HEK293T (cell line): ENCODE measurements around the gene AHNAK.

ENCODE experiments used
- CTCF ChIA-PET: fragments of 350-600 bp; formaldehyde crosslinking; extraction: SDS; loops from one replicate; lab custom pipeline; 2021; ENCODE audit warnings: antibody characterized with exemption, inconsistent platforms; lab: Yijun Ruan, JAX
- POLR2A ChIA-PET: fragments of 350-600 bp; formaldehyde crosslinking; extraction: SDS; loops from one replicate; lab custom pipeline; 2020; ENCODE audit warnings: antibody characterized with exemption, inconsistent platforms; lab: Yijun Ruan, JAX
- DNase-seq: peaks from one replicate; pipeline ENCODE4 v3.0.0; 2012; ENCODE audit warnings: mixed read lengths; ENCODE audit errors: extremely low spot score
- ARNT ChIP-seq: fragments of 450-650 bp; IDR thresholded peaks from 2 replicates; pipeline ENCODE4 v1.6.1; 2017; ENCODE audit warnings: mild to moderate bottlenecking
- BHLHE40 ChIP-seq: fragments of 450-650 bp; IDR thresholded peaks from 2 replicates; pipeline ENCODE4 v1.6.1; 2016; ENCODE audit warnings: mild to moderate bottlenecking, moderate library complexity, borderline replicate concordance
- CTBP1 ChIP-seq: fragments of 450-650 bp; IDR thresholded peaks from 2 replicates; pipeline ENCODE4 v1.6.1; 2016; ENCODE audit warnings: borderline replicate concordance
- ELF4 ChIP-seq: fragments of 450-650 bp; IDR thresholded peaks from 2 replicates; pipeline ENCODE4 v1.6.1; 2017; ENCODE audit warnings: antibody characterized with exemption
- FOXA1 ChIP-seq: fragments of 450-650 bp; IDR thresholded peaks from 2 replicates; pipeline ENCODE4 v1.6.1; 2016; ENCODE audit warnings: mild to moderate bottlenecking
- FOXK2 ChIP-seq: fragments of 450-650 bp; IDR thresholded peaks from 2 replicates; pipeline ENCODE4 v1.6.1; 2016; ENCODE audit warnings: mild to moderate bottlenecking
- FOXM1 ChIP-seq: fragments of 450-650 bp; IDR thresholded peaks from 2 replicates; pipeline ENCODE4 v1.6.1; 2017; ENCODE audit warnings: mild to moderate bottlenecking, borderline replicate concordance
- HDGF ChIP-seq: fragments of 450-650 bp; IDR thresholded peaks from 2 replicates; pipeline ENCODE4 v1.6.1; 2017; ENCODE audit warnings: antibody characterized with exemption, borderline replicate concordance
- L3MBTL2 ChIP-seq: fragments of 450-650 bp; conservative IDR thresholded peaks from 2 replicates; pipeline ENCODE4 v1.6.1; 2016; ENCODE audit warnings: mild to moderate bottlenecking
- LEF1 ChIP-seq: fragments of 450-650 bp; IDR thresholded peaks from 2 replicates; pipeline ENCODE4 v1.6.1; 2017; ENCODE audit warnings: mild to moderate bottlenecking, borderline replicate concordance
- NFRKB ChIP-seq: fragments of 450-650 bp; IDR thresholded peaks from 2 replicates; pipeline ENCODE4 v1.6.1; 2016; ENCODE audit warnings: mild to moderate bottlenecking, moderate library complexity
- SP1 ChIP-seq: fragments of 450-650 bp; IDR thresholded peaks from 2 replicates; pipeline ENCODE4 v1.6.1; 2017
- SUZ12 ChIP-seq: fragments of 450-650 bp; IDR thresholded peaks from 2 replicates; pipeline ENCODE4 v1.6.1; 2016; ENCODE audit warnings: mild to moderate bottlenecking
- TARDBP ChIP-seq: fragments of 450-650 bp; IDR thresholded peaks from 2 replicates; pipeline ENCODE4 v1.6.1; 2016
- ZNF384 ChIP-seq: fragments of 450-650 bp; IDR thresholded peaks from 2 replicates; pipeline ENCODE4 v1.6.1; 2016
- TF ChIP-seq, protein P1 (sequence below): fragments of 450-650 bp; IDR thresholded peaks from 2 replicates; pipeline ENCODE4 v1.6.1; 2016

The AHNAK gene

DNA sequence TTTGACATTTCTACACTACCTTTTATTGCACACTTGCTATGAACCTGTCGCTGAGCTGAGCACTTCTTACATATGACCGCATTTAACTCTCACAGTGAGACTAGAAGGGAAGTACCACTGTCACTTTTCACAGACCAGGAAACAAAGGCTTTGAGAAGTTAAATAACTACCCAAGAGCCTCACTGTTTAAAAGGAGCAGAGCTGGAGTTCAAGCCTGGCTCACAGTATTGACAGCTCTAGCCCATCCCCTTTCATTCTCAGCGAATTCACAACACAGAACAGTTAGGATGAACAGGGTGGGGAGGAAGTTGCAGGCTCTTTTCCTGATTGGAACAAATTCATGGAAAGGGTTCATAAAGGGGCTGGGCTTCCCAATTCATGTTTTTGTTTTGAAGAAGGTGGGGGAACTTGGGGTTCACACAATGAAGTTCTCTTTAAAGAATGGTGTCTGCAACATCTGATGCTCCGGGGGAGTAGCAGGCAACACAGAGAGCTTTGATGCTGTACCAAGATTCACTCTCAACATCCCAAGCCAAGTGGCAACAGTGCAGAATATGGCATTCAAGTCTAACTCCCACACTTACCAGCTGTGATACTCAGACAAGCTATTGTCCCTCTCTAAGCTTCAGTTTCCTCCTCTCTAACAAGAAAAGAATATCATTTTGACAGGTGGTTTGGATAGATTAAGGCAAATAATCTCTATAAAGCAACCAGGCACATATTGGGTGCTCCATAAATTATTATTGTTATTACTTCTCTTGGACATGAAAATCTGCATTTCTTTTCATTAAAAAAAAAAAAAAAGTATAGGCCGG lies 110.6 kb downstream of the AHNAK start:
- DNase-seq = no peak
- ChIA-PET CTCF (interaction anchor here (1.6 to 2.8 kb wide), 2 partner anchors 11 to 107 kb away, joined by 5 to 19 read pairs; no protein-coding TSS in a partner anchor), POLR2A (no interaction called here)
- TF ChIP-seq TARDBP = no peak
- no peak for TF ChIP-seq HDGF
- no peak for TF ChIP-seq SP1
- TF ChIP-seq FOXM1 = no peak

DNA sequence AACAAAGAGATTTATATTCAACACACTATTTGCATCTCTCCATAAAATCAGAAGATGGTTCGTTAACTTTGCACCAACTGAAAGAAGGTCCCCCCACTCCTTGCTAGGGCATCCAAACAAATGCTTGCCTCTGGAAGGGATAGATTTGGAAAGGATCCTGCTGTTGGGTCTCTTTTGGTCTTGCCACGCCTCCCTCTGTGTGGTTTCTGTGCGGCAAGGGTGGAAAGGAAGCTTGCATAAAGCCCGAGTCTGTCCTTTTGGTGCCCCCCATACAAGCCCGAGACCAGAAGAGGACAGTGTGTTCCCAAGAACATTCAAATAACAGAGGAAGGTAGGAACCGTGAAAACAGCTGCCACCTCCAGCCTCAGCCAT lies 112.7 kb downstream of the AHNAK start:
- TF ChIP-seq L3MBTL2 = no peak
- TF ChIP-seq, protein P1, sequence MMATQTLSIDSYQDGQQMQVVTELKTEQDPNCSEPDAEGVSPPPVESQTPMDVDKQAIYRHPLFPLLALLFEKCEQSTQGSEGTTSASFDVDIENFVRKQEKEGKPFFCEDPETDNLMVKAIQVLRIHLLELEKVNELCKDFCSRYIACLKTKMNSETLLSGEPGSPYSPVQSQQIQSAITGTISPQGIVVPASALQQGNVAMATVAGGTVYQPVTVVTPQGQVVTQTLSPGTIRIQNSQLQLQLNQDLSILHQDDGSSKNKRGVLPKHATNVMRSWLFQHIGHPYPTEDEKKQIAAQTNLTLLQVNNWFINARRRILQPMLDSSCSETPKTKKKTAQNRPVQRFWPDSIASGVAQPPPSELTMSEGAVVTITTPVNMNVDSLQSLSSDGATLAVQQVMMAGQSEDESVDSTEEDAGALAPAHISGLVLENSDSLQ = no peak
- no peak for TF ChIP-seq SUZ12
- no peak for TF ChIP-seq ARNT
- TF ChIP-seq HDGF = no peak
- no peak for TF ChIP-seq NFRKB
- TF ChIP-seq BHLHE40 = no peak
- no peak for TF ChIP-seq TARDBP
- TF ChIP-seq ELF4 = no peak
- ChIA-PET CTCF (interaction anchor here (1.8 kb wide), 1 partner anchor 10 kb away, joined by 9 read pairs; no protein-coding TSS in a partner anchor), POLR2A (no interaction called here)
- DNase-seq = no peak

DNA sequence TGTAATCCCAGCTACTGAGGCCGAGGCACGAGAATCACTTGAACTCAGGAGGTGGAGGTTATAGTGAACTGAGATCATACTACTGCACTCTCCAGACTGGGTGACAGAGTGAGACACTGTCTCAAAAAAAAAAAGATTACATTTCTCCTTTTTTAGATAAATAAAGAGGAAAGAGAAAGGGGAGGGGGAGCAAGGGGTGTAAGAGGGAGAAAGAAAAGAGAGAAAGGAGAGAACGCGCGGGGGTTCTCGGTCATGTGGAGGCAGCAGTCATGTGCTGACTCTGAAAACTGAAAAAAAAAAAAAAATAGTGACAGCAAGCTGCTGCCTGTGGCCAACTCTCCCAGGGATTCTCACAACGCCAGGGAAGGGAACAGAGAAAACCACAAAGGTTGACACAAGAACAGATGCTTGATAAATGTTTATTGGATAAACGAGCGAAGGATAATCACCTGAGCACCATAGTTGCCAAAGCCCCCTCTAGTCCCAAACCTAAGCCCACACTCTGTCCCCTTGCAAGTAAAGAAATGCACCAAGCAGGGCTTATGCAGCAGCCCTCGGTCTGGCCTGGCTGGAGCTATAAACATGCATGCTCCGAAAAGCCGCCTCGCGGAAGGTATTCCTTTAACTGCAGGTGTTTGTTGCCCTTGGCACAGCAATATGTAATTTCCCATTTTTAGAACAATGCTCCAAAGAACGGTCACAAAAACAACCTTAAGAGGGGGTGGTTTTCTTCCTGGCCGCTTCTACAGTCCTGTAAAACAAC lies 113.3 kb downstream of the AHNAK start:
- POLR2A ChIA-PET = no interaction called here
- CTCF ChIA-PET = interaction anchor here (1.8 kb wide), 1 partner anchor 9 kb away, joined by 9 read pairs; no protein-coding TSS in a partner anchor
- DNase-seq = no peak
- TF ChIP-seq FOXM1 (no peak), HDGF (no peak), ZNF384 (peak; percentile 63; the same call in 1 of the 2 replicates)

- ChIA-PET POLR2A (no interaction called here), CTCF (interaction anchor here (1.8 kb wide), 1 partner anchor 8 kb away, joined by 9 read pairs; no protein-coding TSS in a partner anchor)
- TF ChIP-seq CTBP1 (no peak), ARNT (no peak), FOXK2 (no peak), FOXA1 (no peak), LEF1 (no peak), BHLHE40 (no peak), HDGF (no peak), L3MBTL2 (no peak), FOXM1 (no peak), ZNF384 (no peak), SP1 (no peak), NFRKB (no peak)
- TF ChIP-seq, protein P1 = no peak
- no peak for DNase-seq
These were observed 113.9 kb downstream of the AHNAK start for GRCh38 chr11:62432695-62433094.

- ChIA-PET POLR2A (no interaction called here), CTCF (no interaction called here)
- no peak for TF ChIP-seq SP1
- no peak for TF ChIP-seq NFRKB
- TF ChIP-seq ZNF384 = no peak
- TF ChIP-seq SUZ12 = no peak
- TF ChIP-seq, protein P1 = no peak
- TF ChIP-seq TARDBP = no peak
- TF ChIP-seq FOXA1 = no peak
- TF ChIP-seq BHLHE40 = no peak
- TF ChIP-seq ARNT = no peak
- TF ChIP-seq CTBP1 = no peak
- TF ChIP-seq L3MBTL2 = no peak
- no peak for TF ChIP-seq LEF1
- no peak for TF ChIP-seq ELF4
- TF ChIP-seq FOXM1 = no peak
- no peak for TF ChIP-seq FOXK2
- no peak for TF ChIP-seq HDGF
- DNase-seq = no peak
These were observed 115.3 kb downstream of the AHNAK start for GRCh38 chr11:62431171-62431901.

DNA sequence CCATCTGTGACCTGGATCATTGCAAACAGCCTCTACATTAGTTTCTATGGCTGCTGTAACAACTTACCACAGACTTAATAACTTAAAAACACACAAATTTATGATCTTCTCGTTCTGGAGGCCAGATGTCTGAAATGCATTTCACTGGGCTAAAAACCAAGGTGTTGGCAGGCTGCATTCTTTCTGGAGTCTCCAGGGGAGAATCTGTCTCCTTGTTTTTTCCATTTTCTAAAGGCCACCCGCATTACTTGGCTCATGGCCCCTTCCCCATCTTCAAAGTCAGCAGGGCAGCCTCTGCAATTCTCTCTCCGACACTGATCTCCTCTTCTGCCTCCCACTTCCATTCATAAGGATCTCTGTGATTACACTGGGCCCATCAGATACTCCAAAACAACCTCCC lies 116.2 kb downstream of the AHNAK start:
- ChIA-PET CTCF (no interaction called here), POLR2A (interaction anchor here (1.1 kb wide), 1 partner anchor 9 kb away, joined by 3 read pairs; no protein-coding TSS in a partner anchor)
- no peak for DNase-seq
- TF ChIP-seq SP1 (no peak), L3MBTL2 (no peak), LEF1 (no peak)
